ENCODE results near the gene KDM4C. TPM values are rescaled to one million over a fixed set of nuclear protein-coding genes. Genes with fewer than 3 reads are reported as not detected.

Gene KDM4C
- total and polyA plus RNA-seq, 2 of the 13 experiments (the other 11 are each of a cell fraction or from before 2014, with no cell fraction given): 19.4 to 23.6 TPM

GRCh38 chr9:6708732-6709131 lies 49.0 kb upstream of the KDM4C start:
- Histone ChIP-seq H3K4me3 (replicated peaks in 1 of 3; ENCODE audit: insufficient read depth in 1 of 3, low read depth in 2 of 3, low read length in 3 of 3) (no peak overlapping the region), H3K27ac (ENCODE audit: extremely low read length, insufficient read depth, low read length) (no peak overlapping the region), H3K36me3 (replicated peaks in 1 of 2; ENCODE audit: control insufficient read depth in 1 of 2, insufficient read depth in 2 of 2, low read length in 2 of 2) (no peaks in the 10 kb centered on the region), H3K4me1 (ENCODE audit: insufficient read depth, low read length) (peaks cover 25% of the 10 kb centered on the region), H3K9ac (ENCODE audit: insufficient read depth, low read depth, low read length) (no peak overlapping the region), H2AFZ (ENCODE audit: low read length) (no peak overlapping the region), H3K27me3 (ENCODE audit: control insufficient read depth in 1 of 2, insufficient read depth in 2 of 2, low read length in 2 of 2) (no peaks in the 10 kb centered on the region), H3K9me3 (ENCODE audit: low read length) (no peaks in the 10 kb centered on the region), H3K4me2 (ENCODE audit: low read depth, low read length) (no peak overlapping the region), H3K79me2 (ENCODE audit: insufficient read depth, low read length) (no peaks in the 10 kb centered on the region), H4K20me1 (ENCODE audit: insufficient read depth, low read length) (no peaks in the 10 kb centered on the region)
- 56% methylated on average over 2 of the region's 2 CpGs for WGBS (ENCODE audit: low lambda C conversion rate)
- DNase-seq (ENCODE audit: low spot score): no peak
- in situ Hi-C loops (cut with HindIII; ENCODE audit: extremely low pct_ligation_motif_present, low pct_unique_long_range_greater_than_20kb) (no loop called here), intact Hi-C loops (cut with micrococcal nuclease; ENCODE audit: unreplicated experiment) (no loop called here)
- CTCF ChIA-PET (ENCODE audit: low intra/inter-chr PET ratio, low total read pairs): no interaction called here
- ATAC-seq: no peak
- no TSS peak for BruUV-seq (replicated peaks)
- POLR2A ChIA-PET: interaction anchor here (1.2 to 1.3 kb wide), 2 partner anchors 9 to 49 kb away, joined by 3 read pairs; partner anchors contain the start of gene KDM4C
- no peak for FAIRE-seq
- TF ChIP-seq YEATS4 (CRISPR knock-in tag; IDR thresholded peaks at IDR 0.05; ENCODE audit: borderline replicate concordance) (no peak), DR1 (CRISPR knock-in tag; IDR thresholded peaks at IDR 0.05) (no peak), HNF4A (CRISPR knock-in tag; IDR thresholded peaks at IDR 0.05) (no peak), CBX1 (IDR thresholded peaks at IDR 0.05; ENCODE audit: low read depth) (no peak), AFF4 (CRISPR knock-in tag; IDR thresholded peaks at IDR 0.05) (no peak), SIN3B (IDR thresholded peaks at IDR 0.05; ENCODE audit: low read length) (no peak), ZNF275 (CRISPR knock-in tag; IDR thresholded peaks at IDR 0.05; ENCODE audit: borderline replicate concordance) (no peak), MLXIP (CRISPR knock-in tag; IDR thresholded peaks at IDR 0.05; ENCODE audit: borderline replicate concordance) (no peak), THRA (CRISPR knock-in tag; IDR thresholded peaks at IDR 0.05; ENCODE audit: borderline replicate concordance) (no peak), ZSCAN29 (CRISPR knock-in tag; conservative IDR thresholded peaks at IDR 0.05) (no peak), ZNF597 (CRISPR knock-in tag; IDR thresholded peaks at IDR 0.05) (no peak), NFIB (CRISPR knock-in tag; IDR thresholded peaks at IDR 0.05; ENCODE audit: borderline replicate concordance) (no peak), NFE2 (CRISPR knock-in tag; IDR thresholded peaks at IDR 0.05) (no peak), HOXA7 (CRISPR knock-in tag; IDR thresholded peaks at IDR 0.05) (no peak), ZNF44 (CRISPR knock-in tag; IDR thresholded peaks at IDR 0.05) (no peak)
